Pancreas (tissue), 10 donors: Measurements from ENCODE around the gene LRRC26. TPM values are rescaled to one million over a fixed set of nuclear protein-coding genes. Genes with fewer than 3 reads are reported as not detected.
A peak's percentile ranks its signal among the peaks of the same experiment; 100 is the strongest.
"Not testable (repeated sequence)": the region's sequence is repeated elsewhere in the genome, so short reads cannot be mapped to it uniquely, and the experiment has no call there.

ENCODE experiments used
- ATAC-seq, 4 donors: fragments of 200-7000 bp; cut with Tn5 transposase; one replicate each; pipeline versions ENCODE4 v1.8.0 to v1.9.1; 2020; ENCODE audit warnings: mild to moderate bottlenecking in 4 of 4, moderate library complexity in 4 of 4
- DNase-seq, 6 donors: peaks; one replicate each; pipeline ENCODE4 v3.0.0-alpha.2; 2020
- FAIRE-seq: peaks from 2 replicates; lab custom pipeline; 2012; peaks lifted over from hg19 to GRCh38; lab: Jason Lieb, UNC
- H3K27ac ChIP-seq, 4 donors: fragments of 200-600 bp; sonication (generic); 1 replicate in 3 of 4; 2 replicates in 1 of 4; pipeline versions ENCODE4 v1.5.0 to v1.8.0; 2020
- H3K27me3 ChIP-seq, 4 donors: fragments of 200-600 bp; one replicate each; pipeline ENCODE4 v1.8.0; 2021
- H3K36me3 ChIP-seq, 3 donors: fragments of 200-600 bp; sonication (generic) in 1 of 3; one replicate each; pipeline versions ENCODE4 v1.5.0 to v1.8.0; 2020 to 2021
- H3K4me1 ChIP-seq, 3 donors: fragments of 200-600 bp; one replicate each; pipeline ENCODE4 v1.8.0; 2021
- H3K4me3 ChIP-seq, 4 donors: fragments of 200-600 bp; sonication (generic) in 2 of 4; one replicate each; pipeline versions ENCODE4 v1.5.0 to v1.8.0; 2020 to 2021
- H3K9me3 ChIP-seq, 4 donors: fragments of 200-600 bp; one replicate each; pipeline ENCODE4 v1.8.0; 2021
- CTCF ChIP-seq, 4 donors: fragments of 200-600 bp; sonication (generic) in 3 of 4; IDR thresholded peaks; one replicate each; pipeline versions ENCODE4 v1.5.0 to v1.8.0; 2021; ENCODE audit warnings: antibody characterized with exemption in 4 of 4
- WGBS, 2 donors: extraction: QIAGEN DNeasy Blood & Tissue Kit; methylation state at CpG; one replicate each; pipeline ENCODE4 v1.1.7; 2013; 5-methylcytosine and 5-hydroxymethylcytosine counted together
- intact Hi-C, 3 donors: fragments of 100-400 bp; cut with DNase I; formaldehyde crosslinking; loops; one replicate each; pipeline versions ENCODE4 v1.11.1 to v1.14.2; 2022
- polyA plus RNA-seq, 2 donors: library from polyadenylated mRNA; stranded (reverse); fragments of 200-250 nt; gene quantifications; one replicate each; pipeline ENCODE4 v1.2.3, GENCODE V29; 2013
- total RNA-seq, 6 donors: library from RNA; stranded (reverse); fragmentation: NEBNext Ultra II Directional in 4 of 6; extraction: Animal tissue kit (Norgen Biotek cat#: 25700) in 4 of 6; gene quantifications; one replicate each; pipeline versions ENCODE4 v1.2.1 to v1.2.4, GENCODE V29; 2021 to 2023
- donor health status: healthy with polysubstance abuse.
- donor health status: DM: no; HTN: no; CAD: no; lungs with moderate emphysema.
- donor health status: DM: no; HTN: no; CAD: no.
- donor health status: control.
- donor health status: control.
- donor health status: Bipolar disorder and iron deficiency.
- donor health status: DM: yes; HTN: yes; CAD: no.
- donor health status: DM: no; HTN: no; CAD: no.
- donor health status: DM: no; HTN: no; CAD: no.
- donor health status: DM: yes; HTN: yes; CAD: no.

LRRC26 gene
- total and polyA plus RNA-seq, 8 donors, result 0.28 to 0.90 (median 0.49) TPM; not detected in 2

DNA sequence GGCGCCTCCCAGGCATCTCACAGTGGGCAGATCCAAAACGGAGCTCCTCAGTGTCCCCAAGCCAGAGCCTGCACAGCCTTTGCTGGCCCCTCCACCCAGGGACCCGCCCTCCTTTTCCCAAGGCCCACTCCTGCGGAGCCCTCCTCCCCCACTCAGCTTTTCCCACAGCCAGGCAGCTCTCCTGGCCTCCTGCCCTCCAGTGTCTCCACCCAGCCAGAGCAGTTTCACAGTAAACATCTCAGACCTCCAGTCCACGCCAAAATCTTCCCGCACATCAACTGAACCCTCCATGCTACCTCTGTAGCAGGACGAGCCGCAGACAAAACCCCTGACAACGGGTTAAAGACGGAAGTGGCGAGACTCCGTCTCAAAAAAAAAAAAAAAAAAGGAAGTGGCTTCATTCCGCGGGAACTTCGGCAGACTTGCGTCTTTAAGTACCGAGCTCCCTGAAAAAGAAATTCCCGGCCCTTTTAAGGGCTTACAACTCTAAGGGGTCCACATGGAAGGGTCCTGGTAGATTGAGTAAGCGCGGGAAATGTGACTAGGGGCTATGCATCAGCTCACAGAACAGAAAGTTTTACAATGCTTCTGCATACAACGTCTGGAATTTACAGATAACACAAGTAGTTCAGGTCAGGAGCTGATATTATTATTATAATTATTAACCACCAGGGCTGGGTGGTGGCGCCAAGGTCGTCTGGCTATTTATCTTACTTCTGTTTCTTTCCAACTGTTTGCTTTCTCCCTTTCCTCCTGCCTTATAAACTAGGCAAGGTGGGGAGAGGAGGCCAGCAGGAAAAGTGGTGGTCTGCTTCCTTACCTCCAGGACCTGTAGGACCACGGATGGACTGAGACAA, 42.3 kb downstream of the LRRC26 start:
- DNase-seq (peak; percentile 68 to 86 (median 77)), FAIRE-seq (no peak), ATAC-seq (peak; percentile 60 to 77 (median 65))
- Histone ChIP-seq H3K4me3 (peak overlapping the region; percentile 61 to 82 (median 74)), H3K9me3 (no peaks in the 10 kb centered on the region), H3K36me3 (no peaks in the 10 kb centered on the region), H3K4me1 (peaks cover 8 to 19% (median 11%) of the 10 kb centered on the region in 3 donors), H3K27ac (peak overlapping the region; percentile 75 to 90 (median 84)), H3K27me3 (no peaks in the 10 kb centered on the region)
- WGBS, 2 donors, result 4% methylated on average over 24 of the region's 24 CpGs
- TF ChIP-seq CTCF (IDR thresholded peaks at IDR 0.05), result no peak
- intact Hi-C loops, result no loop called here

DNA sequence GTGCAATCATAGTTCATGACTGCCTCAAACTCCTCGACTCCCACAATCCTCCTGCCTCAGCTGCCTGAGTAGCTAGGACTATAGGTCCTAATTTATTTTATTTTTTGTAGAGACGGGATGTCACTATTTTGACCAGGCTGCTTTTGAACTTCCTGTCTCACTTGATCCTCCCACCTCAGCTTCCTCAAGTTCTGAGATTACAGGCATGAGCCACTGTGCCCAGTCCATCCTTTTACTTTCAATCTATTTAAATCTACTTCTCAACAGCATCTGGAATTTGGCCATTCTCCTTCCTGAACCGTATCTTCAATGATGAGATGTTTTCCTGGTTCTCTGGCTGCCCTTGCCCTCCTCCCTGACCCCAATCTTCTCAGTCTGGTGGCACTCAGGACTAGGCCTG, 43.1 kb downstream of the LRRC26 start:
- TF ChIP-seq CTCF (IDR thresholded peaks at IDR 0.05), result no peak
- WGBS, 2 donors, result 11 to 18% methylated on average over 3 of the region's 3 CpGs
- no peak for DNase-seq
- H3K27ac ChIP-seq, result peak overlapping the region; percentile 75 to 90 (median 84)
- H3K9me3 ChIP-seq, result no peaks in the 10 kb centered on the region
- no peaks in the 10 kb centered on the region for H3K27me3 ChIP-seq
- intact Hi-C loops, result no loop called here
- peak overlapping the region; percentile 8 to 79 (median 40) for H3K4me3 ChIP-seq
- no peak for ATAC-seq
- no peak for FAIRE-seq
- peaks cover 8 to 19% (median 11%) of the 10 kb centered on the region in 3 donors for H3K4me1 ChIP-seq
- no peaks in the 10 kb centered on the region for H3K36me3 ChIP-seq

GRCh38 chr9:137123952-137124462, 45.8 kb downstream of the LRRC26 start:
- H3K4me1 ChIP-seq, result peaks cover 8 to 19% (median 11%) of the 10 kb centered on the region in 3 donors
- FAIRE-seq, H3K9me3 ChIP-seq, H3K27me3 ChIP-seq, DNase-seq, ATAC-seq, H3K36me3 ChIP-seq, intact Hi-C loops, H3K4me3 ChIP-seq, H3K27ac ChIP-seq: not testable (repeated sequence)
- WGBS, 2 donors, result 91 to 94% methylated on average over 5 of the region's 5 CpGs

GRCh38 chr9:137123468-137123837, 46.4 kb downstream of the LRRC26 start:
- no peaks in the 10 kb centered on the region for H3K9me3 ChIP-seq
- DNase-seq (no peak), ATAC-seq (no peak), FAIRE-seq (no peak)
- H3K4me1 ChIP-seq, result peaks cover 8 to 19% (median 11%) of the 10 kb centered on the region in 3 donors
- WGBS, 2 donors, result 64 to 72% methylated on average over 5 of the region's 5 CpGs
- TF ChIP-seq CTCF (IDR thresholded peaks at IDR 0.05), result no peak
- no peaks in the 10 kb centered on the region for H3K36me3 ChIP-seq
- H3K27ac ChIP-seq, result no peak overlapping the region
- intact Hi-C loops, result no loop called here
- no peaks in the 10 kb centered on the region for H3K27me3 ChIP-seq
- H3K4me3 ChIP-seq, result no peak overlapping the region

DNA sequence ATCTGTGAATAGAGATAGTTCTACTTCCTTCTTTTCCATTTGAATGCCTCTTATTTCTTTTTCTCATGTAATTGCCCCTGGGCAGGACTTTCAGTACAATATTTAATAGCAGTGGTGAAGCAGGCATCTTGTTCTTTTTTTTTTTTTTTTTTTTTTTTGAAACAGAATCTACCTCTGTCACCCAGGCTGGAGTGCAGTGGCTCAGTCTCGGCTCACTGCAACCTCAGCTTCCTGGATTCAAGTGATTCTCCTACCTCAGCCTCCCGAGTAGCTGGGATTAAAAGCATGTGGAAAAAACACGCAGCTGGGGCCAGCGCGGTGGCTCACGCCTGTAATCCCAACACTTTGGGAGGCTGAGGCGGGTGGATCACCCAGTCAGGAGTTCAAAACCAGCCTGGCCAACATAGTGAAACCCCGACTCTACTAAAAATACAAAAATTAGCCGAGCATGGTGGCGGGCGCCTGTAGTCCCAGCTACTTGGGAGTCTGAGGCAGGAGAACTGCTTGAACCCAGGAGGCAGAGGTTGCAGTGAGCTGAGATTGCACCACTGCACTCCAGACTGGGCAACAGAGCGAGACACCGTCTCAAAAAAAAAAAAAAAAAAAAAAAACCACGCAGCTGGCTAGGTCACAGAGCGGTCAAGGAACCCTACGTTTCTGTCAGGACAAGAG, 46.9 kb downstream of the LRRC26 start:
- H3K27me3 ChIP-seq, H3K4me3 ChIP-seq, intact Hi-C loops, ATAC-seq, H3K36me3 ChIP-seq, H3K27ac ChIP-seq, FAIRE-seq, H3K9me3 ChIP-seq, DNase-seq: not testable (repeated sequence)
- peaks cover 8 to 18% (median 11%) of the 10 kb centered on the region in 3 donors for H3K4me1 ChIP-seq
- 85 to 92% methylated on average over 15 to 16 of the region's 16 CpGs for WGBS, 2 donors

GRCh38 chr9:137121927-137122795, 47.7 kb downstream of the LRRC26 start:
- FAIRE-seq, H3K4me3 ChIP-seq, H3K27ac ChIP-seq, H3K9me3 ChIP-seq, intact Hi-C loops, DNase-seq, H3K36me3 ChIP-seq, ATAC-seq, H3K27me3 ChIP-seq: not testable (repeated sequence)
- H3K4me1 ChIP-seq, result peaks cover 8 to 13% (median 11%) of the 10 kb centered on the region in 3 donors
- WGBS, 2 donors, result 67 to 72% methylated on average over 22 to 24 of the region's 25 CpGs
